Mucosa of stomach (tissue), 1 donor: ENCODE results near the gene BUD23.
"Not testable (repeated sequence)": the region's sequence is repeated elsewhere in the genome, so short reads cannot be mapped to it uniquely, and the experiment has no call there.

Experiments used
- H3K27me3 ChIP-seq: one replicate; pipeline ENCODE4 v1.7.0; 2013; ENCODE audit warnings: mild to moderate bottlenecking, low read length; ENCODE audit not compliant: control insufficient read depth, insufficient read depth
- H3K36me3 ChIP-seq: one replicate; pipeline ENCODE4 v1.7.0; 2013; ENCODE audit warnings: low read length; ENCODE audit not compliant: control insufficient read depth, insufficient read depth
- H3K4me1 ChIP-seq: one replicate; pipeline ENCODE4 v1.7.0; 2013; ENCODE audit warnings: mild to moderate bottlenecking, low read length; ENCODE audit not compliant: control insufficient read depth, insufficient read depth
- H3K4me3 ChIP-seq: one replicate; pipeline ENCODE4 v1.7.0; 2013; ENCODE audit warnings: low read length
- H3K9ac ChIP-seq: one replicate; pipeline ENCODE4 v1.7.0; 2013; ENCODE audit warnings: mild to moderate bottlenecking, low read length, moderate library complexity
- H3K9me3 ChIP-seq: one replicate; pipeline ENCODE4 v1.7.0; 2013; ENCODE audit warnings: mild to moderate bottlenecking, low read length, moderate library complexity; ENCODE audit not compliant: control insufficient read depth
- donor health status: Pancreatic carcinoma.

Gene BUD23

DNA sequence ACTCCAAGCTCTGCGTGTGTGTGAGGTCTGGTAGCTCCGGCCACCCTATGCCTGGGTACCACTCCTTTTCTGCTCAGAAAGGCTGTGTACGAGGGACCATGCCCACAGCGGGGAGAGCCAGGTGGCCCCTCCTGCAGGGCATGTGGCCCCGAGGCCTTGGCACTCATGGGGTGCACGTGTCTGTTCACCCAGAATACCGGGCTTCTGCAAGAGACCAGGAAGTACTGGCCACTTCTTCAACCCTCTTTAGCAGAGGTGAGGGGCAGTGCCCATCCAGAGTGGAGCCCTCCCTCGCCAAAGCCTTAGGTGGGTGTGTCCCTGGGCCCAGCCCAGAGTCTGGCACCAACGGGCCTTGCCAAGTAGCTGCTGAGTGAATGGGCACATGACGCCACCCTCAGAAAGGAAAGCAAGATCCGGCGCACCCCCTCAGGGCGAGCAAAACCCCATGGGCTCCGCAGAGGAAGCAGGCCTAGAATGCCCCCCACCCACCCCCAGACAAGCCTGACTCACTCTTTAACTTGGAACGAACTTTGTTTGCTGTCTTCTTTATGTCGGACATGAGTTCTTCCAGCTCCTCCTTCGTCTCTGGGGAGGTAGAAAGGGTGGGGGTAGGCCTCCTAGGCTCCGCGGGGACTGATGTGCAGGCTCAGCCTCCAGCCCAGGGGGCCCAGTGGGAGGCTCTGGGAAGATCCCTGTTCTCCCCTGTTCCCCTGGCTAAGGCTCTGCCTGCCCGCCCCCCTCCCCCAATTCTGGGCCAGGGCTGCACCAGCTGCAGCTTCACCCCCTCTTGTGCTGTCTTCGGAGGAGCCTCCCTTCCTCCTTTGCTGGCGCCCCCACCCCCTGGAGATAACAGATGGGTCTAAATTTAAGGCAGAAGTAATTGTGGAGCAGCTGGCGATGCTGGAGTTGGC, 21.5 kb downstream of the BUD23 start:
- peak overlapping the region; percentile 41 for H3K4me3 ChIP-seq
- H3K36me3 ChIP-seq: peaks cover under 1% of the 10 kb centered on the region
- H3K9me3 ChIP-seq: no peaks in the 10 kb centered on the region
- H3K9ac ChIP-seq: peak overlapping the region; percentile 54
- no peaks in the 10 kb centered on the region for H3K27me3 ChIP-seq
- H3K4me1 ChIP-seq: peaks cover 40% of the 10 kb centered on the region

DNA sequence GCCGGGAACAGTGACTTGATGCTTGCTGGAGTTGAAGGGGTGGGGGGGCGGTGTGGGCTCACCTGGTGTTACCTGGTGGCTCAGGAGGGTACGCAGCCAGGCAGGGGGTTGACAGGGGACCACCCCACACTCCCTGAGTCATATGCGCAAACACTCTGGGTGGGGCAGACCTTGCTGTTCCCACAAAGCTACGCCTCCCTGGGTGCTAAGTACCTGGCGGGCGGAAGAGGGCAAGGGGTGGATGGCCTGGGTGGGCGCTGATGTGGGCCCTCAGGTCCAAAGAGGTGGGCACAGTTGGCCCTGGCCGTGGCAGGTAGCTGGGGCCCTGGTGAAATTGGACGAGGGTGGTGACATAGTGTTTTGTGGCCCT, 22.1 kb downstream of the BUD23 start:
- Histone ChIP-seq H3K36me3 (no peaks in the 10 kb centered on the region), H3K9me3 (no peaks in the 10 kb centered on the region), H3K4me3 (no peak overlapping the region), H3K4me1 (peaks cover 40% of the 10 kb centered on the region), H3K9ac (peak overlapping the region; percentile 38), H3K27me3 (no peaks in the 10 kb centered on the region)

DNA sequence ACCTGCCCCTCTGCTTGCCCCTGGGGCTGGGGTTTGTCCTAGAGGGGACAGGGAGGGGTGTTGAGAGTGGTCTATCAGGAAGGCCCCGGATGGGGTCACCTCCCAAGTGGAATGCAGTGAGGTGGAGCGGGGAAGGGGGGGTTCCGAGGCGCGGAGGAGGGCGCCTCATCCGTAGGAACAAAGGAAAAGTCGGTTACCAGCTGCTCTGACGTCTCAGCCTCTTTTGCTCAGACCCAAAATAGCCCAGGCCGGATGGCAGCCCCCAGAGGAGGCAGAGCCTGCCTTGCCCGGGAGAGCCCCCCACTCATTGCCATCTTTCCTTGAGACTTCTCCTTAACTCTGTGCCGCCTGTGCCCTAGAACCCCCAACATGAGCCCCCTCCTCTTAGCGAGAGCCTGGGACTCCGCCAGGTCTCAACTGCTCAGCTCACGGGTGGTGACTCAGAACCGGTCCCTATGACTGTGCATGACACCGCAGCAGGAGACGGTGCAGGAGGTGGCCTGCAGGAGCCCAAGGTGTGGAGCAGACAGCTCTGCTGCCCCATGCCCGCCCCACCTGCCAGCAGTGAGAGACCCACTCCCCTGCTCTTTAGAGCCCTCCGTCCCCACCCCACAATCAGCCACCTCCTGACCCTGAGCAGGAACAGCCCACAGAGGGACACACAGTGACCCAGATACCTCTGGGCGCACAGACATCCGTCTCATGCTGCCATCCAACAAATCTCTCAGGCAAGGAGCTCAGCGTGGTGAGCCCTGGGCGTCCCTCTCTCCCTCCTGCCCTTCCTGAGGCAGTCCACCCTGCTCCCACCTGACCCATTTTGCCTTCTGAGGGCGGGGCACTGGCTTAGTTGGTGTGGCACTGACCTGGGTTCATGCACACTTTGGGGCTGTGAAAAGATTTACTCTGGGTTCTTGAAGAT, 23.0 kb downstream of the BUD23 start:
- H3K9me3 ChIP-seq: no peaks in the 10 kb centered on the region
- peak overlapping the region; percentile 60 for H3K9ac ChIP-seq
- no peak overlapping the region for H3K4me3 ChIP-seq
- H3K27me3 ChIP-seq: no peaks in the 10 kb centered on the region
- no peaks in the 10 kb centered on the region for H3K36me3 ChIP-seq
- H3K4me1 ChIP-seq: peaks cover 40% of the 10 kb centered on the region

DNA sequence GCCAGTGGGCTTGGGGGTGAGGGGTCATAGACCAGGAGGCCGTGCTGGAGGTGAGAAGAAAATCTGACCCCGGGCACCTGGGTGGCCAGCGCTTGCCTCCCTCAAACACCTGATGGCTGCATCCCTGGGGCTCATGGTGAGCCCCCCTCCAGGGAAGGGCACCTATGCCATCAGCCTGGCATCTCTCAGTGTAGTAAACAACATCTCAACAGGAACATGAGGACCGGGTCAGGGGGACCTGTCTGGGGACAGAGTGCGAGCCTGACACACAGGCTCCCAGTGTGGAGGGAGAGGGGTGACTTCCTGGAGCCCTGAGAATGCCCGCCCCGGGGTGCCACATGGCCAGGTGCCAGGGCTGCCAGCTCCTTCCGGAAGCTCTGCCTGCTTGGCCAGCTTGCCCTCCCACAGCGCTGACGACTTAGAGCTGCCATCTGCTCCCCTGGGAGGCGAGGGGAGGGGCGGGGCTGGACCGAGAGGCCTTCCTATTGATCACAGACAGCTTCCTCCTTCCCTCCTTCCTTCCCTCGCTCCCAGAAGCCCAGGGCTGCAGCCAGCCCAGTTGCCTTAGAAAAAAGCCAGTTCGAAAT, 23.7 kb downstream of the BUD23 start:
- Histone ChIP-seq H3K9me3 (no peaks in the 10 kb centered on the region), H3K4me1 (peaks cover 40% of the 10 kb centered on the region), H3K4me3 (no peak overlapping the region), H3K27me3 (no peaks in the 10 kb centered on the region), H3K9ac (peak overlapping the region; percentile 60), H3K36me3 (no peaks in the 10 kb centered on the region)

DNA sequence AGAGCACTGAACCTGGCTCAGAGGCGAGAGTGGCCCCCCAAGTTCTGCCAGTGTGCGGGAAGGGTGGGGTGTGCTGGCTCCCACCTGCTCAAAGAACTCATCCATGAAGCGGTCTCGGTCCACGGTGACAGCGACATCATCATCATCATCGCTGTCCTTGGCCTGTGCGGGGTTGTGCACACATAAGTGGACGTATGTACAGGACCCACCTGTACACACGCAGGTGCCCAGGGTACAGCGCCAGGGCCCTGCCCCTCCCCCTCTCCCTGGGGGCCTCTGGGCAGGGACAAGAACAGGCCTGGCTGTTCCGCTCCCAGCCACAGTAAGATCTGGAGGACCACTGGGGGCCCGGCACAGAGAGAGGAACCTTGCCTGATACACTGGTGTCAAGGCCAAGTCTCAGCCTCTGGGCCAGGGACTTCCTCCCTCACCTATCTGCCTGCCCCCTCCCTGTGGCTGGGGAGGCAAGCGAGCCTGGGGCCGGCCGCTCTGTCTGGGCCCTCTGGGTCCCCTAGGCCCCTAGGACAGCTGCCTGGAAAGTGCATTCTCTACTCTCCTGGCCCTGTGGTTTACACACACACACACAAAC, 25.7 kb downstream of the BUD23 start:
- Histone ChIP-seq H3K9ac (no peak overlapping the region), H3K9me3 (no peaks in the 10 kb centered on the region), H3K27me3 (no peaks in the 10 kb centered on the region), H3K36me3 (no peaks in the 10 kb centered on the region), H3K4me1 (peaks cover 35% of the 10 kb centered on the region), H3K4me3 (no peak overlapping the region)

DNA sequence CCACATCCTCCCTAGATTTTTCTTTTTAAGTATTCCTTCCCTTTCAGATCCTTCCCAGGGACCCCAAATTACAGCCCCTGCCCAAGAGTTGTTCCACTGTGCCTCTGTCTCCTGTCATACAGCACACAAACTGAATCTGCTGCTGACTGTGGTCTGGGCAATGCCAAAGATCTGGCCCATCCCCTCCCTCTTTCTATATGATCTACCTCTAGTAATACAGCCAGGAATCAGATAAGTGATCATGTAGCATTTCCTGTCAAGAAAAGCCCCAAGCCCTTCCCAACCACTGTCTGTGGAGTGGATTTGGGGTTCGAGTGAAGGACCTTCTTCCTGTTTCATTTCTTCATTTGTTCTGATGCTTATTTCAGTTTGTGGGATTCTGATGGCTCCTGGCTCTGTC, 29.4 kb downstream of the BUD23 start:
- Histone ChIP-seq H3K4me1 (peaks cover 29% of the 10 kb centered on the region), H3K36me3 (no peaks in the 10 kb centered on the region), H3K9ac (no peak overlapping the region), H3K4me3 (no peak overlapping the region), H3K9me3 (no peaks in the 10 kb centered on the region), H3K27me3 (no peaks in the 10 kb centered on the region)

DNA sequence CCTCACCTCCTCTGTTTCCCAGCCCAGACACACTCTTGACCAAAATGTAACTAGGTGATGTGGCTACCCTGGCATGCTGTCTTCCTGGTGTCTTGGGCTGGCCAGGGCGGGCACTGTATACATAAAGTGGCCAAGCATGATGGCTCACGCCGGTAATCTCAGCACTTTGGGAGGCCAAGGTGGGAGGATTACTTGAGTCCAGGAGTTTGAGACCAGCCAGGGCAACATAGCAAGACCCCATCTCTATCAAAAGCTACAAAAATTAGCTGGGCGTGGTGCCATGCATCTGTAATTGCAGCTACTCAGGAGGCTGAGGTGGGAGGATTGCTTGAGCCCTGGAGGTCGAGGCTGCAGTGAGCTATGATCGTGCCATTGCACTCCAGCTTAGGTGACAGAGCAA, 29.9 kb downstream of the BUD23 start:
- not testable (repeated sequence) for H3K4me3 ChIP-seq, H3K9ac ChIP-seq, H3K27me3 ChIP-seq, H3K36me3 ChIP-seq, H3K9me3 ChIP-seq
- peaks cover 34% of the 10 kb centered on the region for H3K4me1 ChIP-seq

DNA sequence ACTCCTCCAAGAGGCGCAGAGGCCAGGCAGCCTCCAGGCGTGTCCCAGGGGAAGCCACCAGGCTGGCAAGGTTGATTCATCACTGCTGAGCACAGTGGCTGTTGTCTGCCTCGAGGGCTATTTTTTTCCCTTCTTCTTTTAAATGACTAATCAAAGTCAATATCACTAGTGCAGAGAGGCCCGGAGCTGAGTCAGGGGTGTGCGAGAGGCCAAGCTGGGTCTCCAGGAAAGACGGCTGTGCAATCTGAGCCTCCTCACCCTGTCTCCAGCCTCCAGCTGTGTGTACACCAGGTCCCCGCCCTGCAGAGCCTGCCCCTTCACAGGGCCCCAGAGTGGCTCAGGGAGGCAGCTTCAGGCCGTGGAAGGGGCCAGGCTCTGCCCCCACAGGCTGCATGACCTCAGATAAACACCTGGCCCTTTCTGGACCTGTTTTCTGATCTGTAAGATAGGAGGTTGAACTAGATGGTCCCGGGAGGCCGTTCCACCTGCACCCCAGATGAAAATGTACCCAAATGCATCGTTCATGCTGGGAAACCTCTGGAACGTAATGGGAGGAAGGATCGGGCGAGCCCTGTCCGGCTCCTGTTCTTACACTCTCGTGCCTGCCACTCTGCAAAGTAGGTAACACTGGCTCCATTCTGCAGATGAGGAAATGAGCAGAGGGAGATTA, 32.4 kb downstream of the BUD23 start:
- Histone ChIP-seq H3K27me3 (no peaks in the 10 kb centered on the region), H3K36me3 (no peaks in the 10 kb centered on the region), H3K9ac (peak overlapping the region; percentile 39), H3K9me3 (no peaks in the 10 kb centered on the region), H3K4me1 (peaks cover 40% of the 10 kb centered on the region), H3K4me3 (no peak overlapping the region)

DNA sequence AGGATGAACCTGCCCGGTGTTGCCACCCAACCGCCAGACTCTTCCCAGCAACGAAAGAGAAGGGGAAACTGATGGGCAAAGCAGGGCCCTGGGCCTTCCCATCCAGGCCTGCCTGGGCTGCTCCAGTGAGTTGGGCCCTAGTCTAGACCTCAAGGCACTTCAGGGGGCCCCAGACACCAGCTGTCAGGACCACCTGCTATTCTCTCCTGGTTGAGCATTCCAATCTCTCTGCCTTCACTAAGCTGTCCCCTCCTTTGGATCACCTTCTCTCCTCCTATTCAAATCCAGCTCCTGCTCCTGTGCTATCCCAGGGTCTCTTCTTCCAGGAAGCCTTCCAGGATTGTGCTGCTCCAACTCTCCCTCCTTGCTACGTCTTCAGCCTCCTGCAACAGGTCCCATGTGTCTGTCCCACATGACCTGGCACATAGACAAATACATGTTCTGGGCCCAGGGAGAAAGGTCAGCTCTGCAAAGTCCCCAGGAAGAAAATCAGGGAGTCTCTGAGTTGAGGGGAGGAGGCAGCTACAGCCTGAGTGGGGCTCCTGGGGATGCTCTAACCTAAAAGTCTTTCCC, 33.0 kb downstream of the BUD23 start:
- Histone ChIP-seq H3K36me3 (no peaks in the 10 kb centered on the region), H3K9me3 (no peaks in the 10 kb centered on the region), H3K4me1 (peaks cover 44% of the 10 kb centered on the region), H3K4me3 (no peak overlapping the region), H3K9ac (peak overlapping the region; percentile 10), H3K27me3 (no peaks in the 10 kb centered on the region)

DNA sequence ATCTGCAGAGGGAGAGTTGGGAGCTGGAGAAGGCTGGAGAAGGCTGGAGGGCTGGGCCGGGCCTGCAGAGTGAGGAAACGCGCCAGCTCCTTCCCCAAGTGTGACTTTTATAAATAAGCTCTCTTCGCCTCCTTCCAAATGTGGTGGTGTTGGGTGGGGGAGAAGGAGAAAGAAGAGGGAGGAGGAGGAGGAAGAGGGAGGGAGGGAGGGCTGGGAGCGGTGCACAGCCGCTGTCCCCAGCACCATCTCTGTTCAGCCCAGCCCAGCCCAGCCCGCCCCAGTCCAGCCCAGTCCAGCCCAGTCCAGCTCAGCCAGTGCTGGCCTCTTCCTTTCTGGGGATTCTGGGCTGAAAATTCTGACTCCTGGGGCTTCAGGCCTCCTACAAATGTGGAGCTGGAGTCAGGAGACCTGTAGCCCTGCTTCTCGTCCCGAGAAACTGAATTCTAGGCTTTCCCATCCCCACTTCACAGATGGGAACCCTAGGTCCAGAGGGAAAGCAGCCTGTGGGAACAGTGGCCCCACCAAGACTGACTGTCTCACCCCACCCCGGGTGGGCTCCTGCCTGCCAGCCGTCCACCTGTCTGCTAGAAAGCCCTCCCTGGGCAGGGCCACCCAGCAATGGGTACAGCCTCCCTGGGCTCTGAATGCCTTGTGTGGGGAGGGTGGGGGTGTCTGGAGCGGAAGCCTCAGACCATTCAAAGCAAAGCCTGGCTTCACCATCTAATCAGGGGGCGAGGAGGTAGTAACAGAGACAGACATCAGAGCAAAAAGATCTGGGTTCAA, 33.8 kb downstream of the BUD23 start:
- H3K9me3 ChIP-seq: no peaks in the 10 kb centered on the region
- H3K9ac ChIP-seq: peak overlapping the region; percentile 31
- H3K36me3 ChIP-seq: no peaks in the 10 kb centered on the region
- no peak overlapping the region for H3K4me3 ChIP-seq
- H3K4me1 ChIP-seq: peaks cover 51% of the 10 kb centered on the region
- H3K27me3 ChIP-seq: no peaks in the 10 kb centered on the region
